Heart left ventricle (tissue), 16 donors: ENCODE results near the gene FAM120B. TPM values are rescaled to one million over a fixed set of nuclear protein-coding genes. Genes with fewer than 3 reads are reported as not detected.
A peak's percentile ranks its signal among the peaks of the same experiment; 100 is the strongest.
"Not testable (repeated sequence)": the region's sequence is repeated elsewhere in the genome, so short reads cannot be mapped to it uniquely, and the experiment has no call there.

Source experiments
- ATAC-seq, 4 donors: fragments of 200-7000 bp; cut with Tn5 transposase; one replicate each; pipeline ENCODE4 v1.9.1; 2020 to 2022; ENCODE audit warnings: moderate library complexity in 4 of 4, mild to moderate bottlenecking in 3 of 4, moderate number of reproducible peaks in 1 of 4
- DNase-seq, 5 donors: peaks; one replicate each; pipeline ENCODE4 v3.0.0-alpha.2; 2020
- H3K27ac ChIP-seq, 12 donors: fragments of 200-600 bp; sonication (generic) in 4 of 12; one replicate each; pipeline versions ENCODE4 v1.5.0 to v1.8.0; 2016 to 2022; ENCODE audit warnings: mild to moderate bottlenecking in 2 of 12
- H3K27me3 ChIP-seq, 9 donors: fragments of 200-600 bp; sonication (generic) in 2 of 9; one replicate each; pipeline versions ENCODE4 v1.5.1 to v1.8.0; 2016 to 2022; ENCODE audit warnings: mild to moderate bottlenecking in 3 of 9
- H3K36me3 ChIP-seq, 9 donors: fragments of 200-600 bp; sonication (generic) in 2 of 9; one replicate each; pipeline versions ENCODE4 v1.5.0 to v1.8.0; 2018 to 2022; ENCODE audit warnings: mild to moderate bottlenecking in 2 of 9
- H3K4me1 ChIP-seq, 12 donors: fragments of 200-600 bp; sonication (generic) in 4 of 12; one replicate each; pipeline versions ENCODE4 v1.5.0 to v1.8.0; 2016 to 2022; ENCODE audit warnings: mild to moderate bottlenecking in 3 of 12
- H3K4me3 ChIP-seq, 12 donors: fragments of 200-600 bp; sonication (generic) in 4 of 12; one replicate each; pipeline versions ENCODE4 v1.5.0 to v1.8.0; 2017 to 2022; ENCODE audit warnings: mild to moderate bottlenecking in 9 of 12, moderate library complexity in 4 of 12
- H3K9me3 ChIP-seq, 12 donors: fragments of 200-600 bp; sonication (generic) in 4 of 12; one replicate each; pipeline versions ENCODE4 v1.5.0 to v1.8.0; 2016 to 2022; ENCODE audit warnings: mild to moderate bottlenecking in 1 of 12
- POLR2A ChIP-seq, 2 donors: fragments of 450-650 bp; IDR thresholded peaks; one replicate each; pipeline ENCODE4 v1.6.1; 2017; ENCODE audit warnings: antibody characterized with exemption in 2 of 2, mild to moderate bottlenecking in 2 of 2, moderate library complexity in 2 of 2
- WGBS, 4 donors: extraction: QIAGEN DNeasy Blood & Tissue Kit in 2 of 4; methylation state at CpG; one replicate each; pipeline versions ENCODE4 v1.1.5 to v1.1.7; 2013 to 2018; 5-methylcytosine and 5-hydroxymethylcytosine counted together
- intact Hi-C, 10 donors: fragments of 100-400 bp; cut with DNase I; formaldehyde crosslinking; loops; one replicate each; pipeline versions ENCODE4 v1.11.1 to v1.14.2; 2022
- polyA plus RNA-seq, 2 donors: library from polyadenylated mRNA; stranded (reverse); fragments of 200-250 nt; gene quantifications; one replicate each; pipeline ENCODE4 v1.2.3, GENCODE V29; 2013
- total RNA-seq, 9 donors: library from RNA; depleted of rRNA in 2 of 9; stranded (reverse); fragments of >200 nt in 2 of 9; fragmentation: NEBNext Ultra II Directional in 3 of 9; extraction: Animal tissue kit (Norgen Biotek cat#: 25700) in 3 of 9; gene quantifications; one replicate each; pipeline versions ENCODE4 v1.1.0 to v1.2.4, GENCODE V29; 2016 to 2023
- TF ChIP-seq, protein P1 (sequence below), 12 donors: fragments of 200-600 bp; sonication (generic) in 4 of 12; IDR thresholded peaks; one replicate each; pipeline versions ENCODE4 v1.5.0 to v1.8.0; 2018 to 2022; ENCODE audit warnings: antibody characterized with exemption in 12 of 12, mild to moderate bottlenecking in 5 of 12
- donor health status: ischemic (EF 13 %, LVEDD 7.1; RV severe dilation, severe dysfunction).
- donor health status: healthy with polysubstance abuse.
- donor health status: DM: no; HTN: yes; CAD: no.
- donor health status: DM: no; HTN: no; CAD: no.
- donor health status: ischemic (EF 25% LVEDD 6.9; RV normal size, moderate dysfunction).
- donor health status: ischemic (EF 25% LVEDD 5.7; RV mildly dilated, moderate dysfunction).
- donor health status: healthy.
- donor health status: DM: yes; HTN: yes; CAD: no.
- donor health status: ischemic (EF 35%, LVEDD 5.7; RV mildly dilated, moderate dysfunction).
- donor health status: nonischemic (EF 11% LVEDD 7.7; RV severe dilation, severe dysfunction).
- donor health status: DM: yes; HTN: yes; CAD: no.
- donor health status: PGD.
- donor health status: ischemic (EF 29% LVEDD 5.4; RV normal size, mild dysfunction).
- donor health status: nonischemic (EF 23%, LVEDD 6.1; RV moderate dilation, normal function).

The FAM120B gene
- total and polyA plus RNA-seq, 11 donors: 6.6 to 29.4 (median 18.5) TPM

DNA sequence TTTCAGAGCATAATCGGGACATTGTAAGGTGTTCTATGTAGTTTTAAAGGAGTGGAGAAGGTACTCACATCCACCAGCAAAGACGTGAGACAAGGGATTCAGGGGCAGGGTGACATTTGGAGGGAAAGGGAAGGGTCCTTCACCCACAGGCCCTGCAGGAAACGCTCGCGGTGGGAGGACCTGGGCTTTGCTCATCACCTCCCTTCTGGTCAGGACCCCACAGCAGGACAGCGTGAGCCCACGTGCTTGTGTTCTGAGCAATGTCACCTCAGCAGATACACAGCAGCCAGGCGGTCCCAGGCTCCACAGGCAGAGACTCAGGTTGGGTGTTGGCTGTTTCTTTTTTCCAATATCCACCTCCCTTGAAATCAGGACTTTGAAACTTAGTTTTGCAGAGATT lies 43.1 kb upstream of the FAM120B start:
- WGBS, 4 donors: 88 to 95% (median 91%) methylated on average over 8 of the region's 8 CpGs
- TF ChIP-seq, protein P1, sequence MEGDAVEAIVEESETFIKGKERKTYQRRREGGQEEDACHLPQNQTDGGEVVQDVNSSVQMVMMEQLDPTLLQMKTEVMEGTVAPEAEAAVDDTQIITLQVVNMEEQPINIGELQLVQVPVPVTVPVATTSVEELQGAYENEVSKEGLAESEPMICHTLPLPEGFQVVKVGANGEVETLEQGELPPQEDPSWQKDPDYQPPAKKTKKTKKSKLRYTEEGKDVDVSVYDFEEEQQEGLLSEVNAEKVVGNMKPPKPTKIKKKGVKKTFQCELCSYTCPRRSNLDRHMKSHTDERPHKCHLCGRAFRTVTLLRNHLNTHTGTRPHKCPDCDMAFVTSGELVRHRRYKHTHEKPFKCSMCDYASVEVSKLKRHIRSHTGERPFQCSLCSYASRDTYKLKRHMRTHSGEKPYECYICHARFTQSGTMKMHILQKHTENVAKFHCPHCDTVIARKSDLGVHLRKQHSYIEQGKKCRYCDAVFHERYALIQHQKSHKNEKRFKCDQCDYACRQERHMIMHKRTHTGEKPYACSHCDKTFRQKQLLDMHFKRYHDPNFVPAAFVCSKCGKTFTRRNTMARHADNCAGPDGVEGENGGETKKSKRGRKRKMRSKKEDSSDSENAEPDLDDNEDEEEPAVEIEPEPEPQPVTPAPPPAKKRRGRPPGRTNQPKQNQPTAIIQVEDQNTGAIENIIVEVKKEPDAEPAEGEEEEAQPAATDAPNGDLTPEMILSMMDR (IDR thresholded peaks at IDR 0.05): no peak
- no peak for TF ChIP-seq POLR2A (IDR thresholded peaks at IDR 0.05)
- H3K4me1 ChIP-seq: peaks cover 0 to 19% (median 11%) of the 10 kb centered on the region in 12 donors
- ATAC-seq (no peak), DNase-seq (peak in 1 of 5 donors; percentile 19)
- intact Hi-C loops: no loop called here
- no peaks in the 10 kb centered on the region for H3K36me3 ChIP-seq
- H3K27ac ChIP-seq: no peak overlapping the region
- H3K9me3 ChIP-seq: no peaks in the 10 kb centered on the region
- H3K4me3 ChIP-seq: no peak overlapping the region
- peaks cover 0 to 6% (median 0%) of the 10 kb centered on the region in 9 donors for H3K27me3 ChIP-seq

DNA sequence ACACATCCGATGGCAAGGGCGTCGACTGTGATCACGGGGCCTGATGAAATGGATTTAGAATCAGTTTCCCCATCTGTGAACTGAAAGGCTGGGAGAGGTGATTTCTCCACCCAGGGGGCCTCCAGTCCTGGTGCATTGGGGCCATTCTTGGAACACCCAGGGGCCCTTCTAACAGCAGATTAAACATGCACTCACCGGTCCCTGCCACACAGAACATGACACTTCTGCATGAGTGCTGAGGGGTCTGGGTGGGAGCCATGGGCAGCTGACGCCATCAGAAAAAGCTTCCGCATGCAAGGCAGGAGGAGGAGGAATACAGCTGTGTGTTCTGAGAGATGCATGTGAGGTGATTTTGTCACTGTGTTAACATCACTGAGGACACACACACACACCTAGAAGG lies 42.5 kb upstream of the FAM120B start:
- 89 to 97% (median 93%) methylated on average over 3 to 7 of the region's 7 CpGs for WGBS, 4 donors
- no peak overlapping the region for H3K27ac ChIP-seq
- peak in 1 of 5 donors; percentile 6 for DNase-seq

DNA sequence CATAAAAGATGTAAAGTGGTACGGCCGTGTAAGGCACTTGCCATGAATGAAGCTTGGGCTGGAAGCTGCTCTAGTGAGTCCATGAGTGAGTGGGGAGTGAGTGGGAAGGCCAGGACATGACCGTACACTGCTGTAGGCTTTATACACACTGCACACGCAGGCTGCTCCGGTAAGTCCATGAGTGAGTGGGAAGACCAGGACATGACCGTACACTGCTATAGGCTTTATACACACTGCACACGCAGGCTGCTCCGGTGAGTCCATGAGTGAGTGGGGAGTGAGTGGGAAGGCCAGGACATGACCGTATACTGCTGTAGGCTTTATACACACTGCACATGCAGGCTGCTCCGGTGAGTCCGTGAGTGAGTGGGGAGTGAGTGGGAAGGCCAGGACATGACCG lies 41.9 kb upstream of the FAM120B start:
- not testable (repeated sequence) for ATAC-seq, H3K4me3 ChIP-seq, H3K9me3 ChIP-seq, DNase-seq, H3K27ac ChIP-seq, H3K27me3 ChIP-seq, H3K36me3 ChIP-seq
- peaks cover 0 to 19% (median 11%) of the 10 kb centered on the region in 12 donors for H3K4me1 ChIP-seq
- 91 to 96% (median 95%) methylated on average over 7 to 12 of the region's 12 CpGs for WGBS, 4 donors
- intact Hi-C loops: loop anchor here in 1 of 10 donors (5.0 kb wide), 1 partner anchor 122 kb away; no protein-coding TSS in a partner anchor

More for the DNA sequence above, 42.5 kb upstream of the FAM120B start:
- intact Hi-C loops: no loop called here
- no peaks in the 10 kb centered on the region for H3K36me3 ChIP-seq
- no peak for ATAC-seq
- H3K27me3 ChIP-seq: peaks cover 0 to 6% (median 0%) of the 10 kb centered on the region in 9 donors
- H3K4me1 ChIP-seq: peaks cover 0 to 19% (median 11%) of the 10 kb centered on the region in 12 donors
- no peak for TF ChIP-seq POLR2A (IDR thresholded peaks at IDR 0.05)
- TF ChIP-seq, protein P1 (IDR thresholded peaks at IDR 0.05): no peak
- H3K9me3 ChIP-seq: no peaks in the 10 kb centered on the region
- no peak overlapping the region for H3K4me3 ChIP-seq

DNA sequence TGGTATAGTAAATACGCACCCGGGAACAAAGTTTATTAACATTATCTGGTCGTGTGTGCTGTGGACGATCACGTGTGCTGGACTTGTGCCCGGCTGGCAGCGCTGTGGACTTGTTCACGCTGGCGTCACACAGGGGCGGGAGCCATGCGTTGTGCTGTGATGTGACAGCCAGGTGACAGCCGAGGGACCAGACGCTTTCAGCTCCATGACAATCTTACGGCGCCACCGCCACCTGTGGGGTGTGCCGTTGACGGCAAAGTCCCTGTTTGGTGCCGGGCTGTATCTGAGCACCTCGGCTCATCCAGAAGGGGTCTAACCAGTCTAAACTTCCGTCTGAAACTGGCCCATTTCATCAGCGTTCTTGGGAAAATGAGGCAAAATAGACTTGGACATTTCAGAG lies 40.9 kb upstream of the FAM120B start:
- Histone ChIP-seq H3K36me3 (no peaks in the 10 kb centered on the region), H3K9me3 (no peaks in the 10 kb centered on the region), H3K4me3 (peak overlapping the region in 3 of 12 donors; percentile 7 to 14 (median 11)), H3K27ac (peak overlapping the region; percentile 5 to 74 (median 62)), H3K4me1 (peaks cover 0 to 19% (median 11%) of the 10 kb centered on the region in 12 donors), H3K27me3 (peaks cover 0 to 6% (median 0%) of the 10 kb centered on the region in 9 donors)
- intact Hi-C loops: loop anchor here in 1 of 10 donors (5.0 kb wide), 1 partner anchor 123 kb away; no protein-coding TSS in a partner anchor
- no peak for TF ChIP-seq POLR2A (IDR thresholded peaks at IDR 0.05)
- TF ChIP-seq, protein P1 (IDR thresholded peaks at IDR 0.05): peak in 2 of 12 donors; percentile 10 to 27
- 48 to 81% (median 56%) methylated on average over 17 to 22 of the region's 22 CpGs for WGBS, 4 donors
- peak; percentile 83 to 90 (median 88) for ATAC-seq
- peak in 4 of 5 donors; percentile 59 to 83 (median 80) for DNase-seq
